ENCODE data around the gene SYCN.
"Not testable (repeated sequence)": the region's sequence is repeated elsewhere in the genome, so short reads cannot be mapped to it uniquely, and the experiment has no call there.

The SYCN gene

DNA sequence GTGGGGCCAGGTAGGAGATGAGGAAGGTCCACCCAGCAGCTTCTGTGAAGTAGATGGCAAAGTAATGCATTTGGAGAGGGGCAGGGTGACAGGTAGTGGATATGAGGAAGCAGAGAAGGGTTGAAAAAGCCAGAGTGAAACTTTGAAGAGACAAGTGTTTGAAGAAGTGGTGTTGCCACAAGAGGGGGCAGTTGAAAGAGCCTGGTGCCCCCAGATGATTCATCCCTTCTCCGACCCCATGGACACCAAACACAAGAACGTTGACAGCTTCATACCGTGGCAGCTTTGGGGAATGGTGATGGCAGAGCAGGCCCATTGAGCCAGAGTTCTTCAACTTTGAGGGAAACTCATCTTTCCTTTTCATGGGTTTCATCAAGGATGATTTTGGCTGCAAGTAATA is 20.8 kb upstream of the SYCN start:
- no peak for DNase-seq (ENCODE audit: low spot score)

DNA sequence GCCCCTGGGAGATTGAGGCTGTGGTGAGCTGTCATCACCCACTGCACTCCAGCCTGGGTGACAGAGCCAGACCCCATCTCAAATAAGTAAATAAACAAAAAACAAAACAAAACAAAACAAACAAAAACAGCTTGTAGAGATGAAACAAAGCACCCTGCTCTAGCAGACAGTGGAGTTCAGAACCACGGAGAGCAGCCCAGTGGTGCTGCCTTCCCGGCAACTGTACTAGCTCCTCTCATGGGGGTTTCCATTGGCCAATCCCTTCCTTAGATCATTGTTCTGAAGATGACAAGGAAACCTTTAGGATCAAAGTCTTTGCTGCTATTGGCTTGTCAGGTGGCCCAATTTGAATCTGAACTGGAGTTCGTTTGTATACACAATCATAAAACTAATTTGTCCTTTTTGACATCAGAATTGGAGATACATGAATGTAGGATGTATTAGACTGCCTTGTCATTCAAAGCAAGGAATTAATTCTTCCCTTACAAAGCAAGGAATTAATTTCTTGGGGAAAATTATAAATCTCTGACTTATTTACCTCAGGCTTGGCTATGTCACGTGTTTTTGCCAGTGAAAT is 19.7 kb upstream of the SYCN start:
- no peak for DNase-seq (ENCODE audit: low spot score)

DNA sequence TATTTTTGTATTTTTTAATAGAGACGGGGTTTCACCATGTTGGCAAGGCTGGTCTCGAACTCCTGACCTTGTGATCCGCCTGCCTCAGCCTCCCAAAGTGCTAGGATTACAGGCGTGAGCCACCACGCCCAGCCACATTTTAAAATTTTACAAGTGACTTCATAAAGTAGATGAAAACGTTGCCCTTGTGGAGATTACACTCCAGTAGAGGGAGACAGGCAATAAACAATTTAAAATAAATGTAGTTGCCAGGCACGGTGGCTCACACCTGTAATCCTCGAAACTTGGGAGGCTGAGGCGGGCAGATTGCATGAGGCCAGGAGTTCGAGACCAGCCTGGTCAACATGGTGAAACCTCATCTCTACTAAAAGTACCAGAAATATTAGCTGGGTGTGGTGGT is 15.0 kb upstream of the SYCN start:
- not testable (repeated sequence) for DNase-seq (ENCODE audit: low spot score)

DNA sequence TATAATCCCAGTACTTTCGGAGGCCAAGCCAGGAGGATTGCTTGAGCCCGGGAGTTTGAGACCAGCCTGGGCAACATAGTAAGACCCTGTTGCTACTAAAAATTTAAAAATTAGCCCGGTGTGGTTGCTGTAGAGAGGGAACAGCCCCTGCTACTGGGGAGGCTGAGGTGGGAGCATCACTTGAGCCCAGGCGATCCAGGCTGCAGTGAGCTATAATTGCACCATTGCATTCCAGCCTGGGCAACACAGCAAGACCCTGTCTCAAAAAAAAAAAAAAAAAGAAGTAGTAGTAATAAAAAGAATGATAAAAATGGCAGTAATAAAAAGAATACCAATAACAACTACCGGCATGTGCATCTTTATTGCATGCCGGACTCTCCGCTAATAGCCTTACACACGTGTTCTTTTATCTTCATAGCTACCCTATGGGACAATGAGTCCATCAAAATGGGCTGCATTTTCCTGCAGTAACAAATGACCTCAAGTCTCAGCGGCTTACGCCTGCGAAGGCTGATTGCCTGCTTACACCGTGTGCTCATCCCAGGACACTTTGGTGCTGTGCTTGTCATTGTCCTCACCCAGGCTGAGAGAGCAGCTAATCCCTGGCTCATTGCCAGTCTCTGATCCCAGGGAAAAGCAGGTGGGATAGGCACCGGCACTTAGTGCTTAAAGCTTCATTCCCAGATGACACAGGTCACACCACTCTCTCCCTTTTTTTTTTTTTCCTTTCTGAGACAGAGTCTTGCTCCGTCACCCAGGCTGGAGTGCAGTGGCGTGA is 14.4 kb upstream of the SYCN start:
- DNase-seq (ENCODE audit: low spot score): no peak

DNA sequence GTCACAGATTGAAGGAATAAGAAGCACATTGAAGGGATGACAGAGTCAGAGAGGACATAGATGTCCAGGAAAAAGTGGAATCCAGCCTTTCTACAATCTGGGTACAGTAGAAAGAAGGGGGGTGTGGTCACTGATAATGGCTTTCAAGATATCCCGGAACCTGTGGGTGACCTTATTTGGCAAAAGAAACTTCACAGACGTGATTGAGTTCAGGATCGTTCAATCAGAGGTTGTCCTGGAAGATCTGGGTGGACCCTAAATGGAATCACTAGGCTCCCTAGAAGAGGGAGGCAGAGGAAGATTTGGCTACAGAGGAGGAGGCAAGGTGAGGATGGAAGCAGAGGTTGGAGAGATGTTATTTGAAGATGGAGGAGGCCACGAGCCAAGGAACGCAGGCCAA is 13.0 kb upstream of the SYCN start:
- DNase-seq (ENCODE audit: low spot score): no peak

DNA sequence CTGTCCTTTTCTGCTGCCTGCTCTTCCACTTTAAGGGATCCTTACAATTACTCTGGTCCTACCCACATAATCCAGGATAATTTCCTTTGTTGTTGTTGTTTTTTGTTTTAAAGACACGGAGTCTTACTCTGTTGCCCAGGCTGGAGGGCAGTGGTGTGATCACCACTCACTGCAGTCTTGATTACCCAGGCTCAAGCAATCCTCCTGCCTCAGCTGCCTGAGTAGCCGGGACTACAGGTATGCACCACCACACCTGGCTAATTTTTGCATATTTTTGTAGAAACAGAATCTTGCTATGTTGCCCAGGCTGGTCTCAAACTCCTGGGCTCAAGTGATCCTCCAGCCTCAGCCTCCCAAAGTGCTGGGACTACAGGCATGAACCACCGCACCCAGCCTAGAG is 11.3 kb upstream of the SYCN start:
- DNase-seq (ENCODE audit: low spot score): not testable (repeated sequence)

DNA sequence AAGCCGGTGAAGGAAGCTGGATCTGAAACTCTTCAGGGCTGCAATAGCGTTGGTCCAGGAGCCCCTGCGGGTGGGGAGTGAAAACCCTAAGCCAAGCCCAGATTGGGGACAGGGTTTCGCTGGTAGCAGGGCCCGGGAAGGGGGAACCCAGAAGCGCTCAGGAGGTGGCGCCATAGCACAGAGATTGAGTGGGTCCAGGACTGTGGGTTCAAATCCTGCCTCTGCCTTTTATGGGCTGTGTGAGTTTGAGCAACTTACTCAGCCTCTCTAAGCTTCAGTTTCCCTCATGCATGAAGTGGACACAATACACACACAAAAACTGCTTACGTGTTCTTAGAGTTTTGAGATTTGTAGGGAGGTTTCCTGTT is 8.3 kb upstream of the SYCN start:
- DNase-seq (ENCODE audit: low spot score): no peak

DNA sequence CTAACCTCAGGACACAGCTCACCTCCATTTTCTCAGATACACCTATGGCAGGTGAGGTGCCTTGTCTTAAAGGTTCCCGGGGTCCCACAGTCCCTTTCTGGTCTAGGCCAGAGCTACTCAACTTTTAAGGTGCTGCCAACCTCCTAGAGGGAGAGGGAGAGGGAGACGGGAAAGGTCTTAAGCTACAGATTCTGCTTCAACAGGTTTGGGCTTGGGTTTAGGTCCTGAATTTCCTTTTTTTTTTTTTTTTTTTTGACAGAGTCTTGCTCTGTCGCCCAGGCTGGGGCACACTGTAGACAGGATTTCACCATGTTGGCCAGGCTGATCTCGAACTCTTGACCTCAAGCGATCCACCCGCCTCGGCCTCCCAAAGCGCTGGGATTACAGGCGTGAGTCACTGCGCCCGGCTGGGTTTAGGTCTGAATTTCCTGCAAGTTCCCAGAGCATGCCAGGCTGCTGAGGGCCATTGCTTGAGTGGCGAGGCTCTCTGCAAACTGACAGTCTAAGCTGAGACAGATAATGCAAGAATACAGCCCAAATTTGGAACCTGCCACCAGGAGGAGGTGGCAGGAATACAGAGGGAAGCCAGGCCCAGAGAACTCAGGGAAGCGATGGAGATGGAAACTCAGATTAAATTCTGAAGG is 7.8 kb upstream of the SYCN start:
- DNase-seq (ENCODE audit: low spot score): no peak

DNA sequence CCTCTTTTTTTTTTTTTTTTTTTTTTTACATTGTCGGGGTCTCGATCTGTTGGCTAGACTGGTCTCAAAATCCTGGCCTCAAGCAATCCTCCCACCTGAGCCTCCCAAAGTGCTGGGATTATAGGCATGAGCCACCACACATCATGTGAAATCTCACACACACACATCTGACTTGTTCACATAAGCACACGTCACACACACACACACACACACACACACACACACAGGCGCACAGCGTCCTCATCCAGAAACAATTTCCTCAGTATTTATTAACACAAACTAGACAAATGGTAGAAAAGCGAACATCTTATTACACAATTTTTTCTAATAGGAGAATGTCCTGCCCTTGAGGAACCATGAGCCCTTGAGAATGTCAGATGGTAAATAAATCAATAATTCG is 5.1 kb upstream of the SYCN start:
- no peak for DNase-seq (ENCODE audit: low spot score)

DNA sequence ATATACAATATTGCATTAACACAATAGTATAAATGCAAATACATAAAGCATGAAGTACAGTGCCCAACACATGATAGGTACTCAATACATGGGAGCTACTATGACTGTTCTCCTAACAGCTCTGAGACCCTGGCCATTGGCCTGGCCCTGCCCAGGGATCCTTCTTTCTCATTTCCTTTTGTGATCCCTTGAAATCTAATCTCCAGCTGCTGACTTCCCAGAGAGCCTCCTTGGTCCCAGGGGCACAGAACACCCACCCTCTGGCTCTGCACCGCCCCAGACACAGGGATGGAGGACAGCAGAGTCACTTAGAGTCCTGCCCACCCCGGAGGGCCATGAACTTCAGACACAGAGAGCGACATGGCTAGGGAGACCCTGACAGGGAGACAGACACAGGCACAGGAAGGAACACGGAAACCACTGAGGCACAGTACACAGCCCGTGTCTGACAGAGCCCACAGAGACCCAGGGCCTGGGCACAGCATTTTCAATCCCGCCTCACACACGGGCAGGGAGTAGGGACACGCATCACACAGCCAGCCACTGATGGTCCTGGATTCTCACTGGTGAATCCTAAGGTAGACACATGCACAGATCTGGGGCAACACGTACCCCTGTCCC is 4.2 kb upstream of the SYCN start:
- no peak for DNase-seq (ENCODE audit: low spot score)

DNA sequence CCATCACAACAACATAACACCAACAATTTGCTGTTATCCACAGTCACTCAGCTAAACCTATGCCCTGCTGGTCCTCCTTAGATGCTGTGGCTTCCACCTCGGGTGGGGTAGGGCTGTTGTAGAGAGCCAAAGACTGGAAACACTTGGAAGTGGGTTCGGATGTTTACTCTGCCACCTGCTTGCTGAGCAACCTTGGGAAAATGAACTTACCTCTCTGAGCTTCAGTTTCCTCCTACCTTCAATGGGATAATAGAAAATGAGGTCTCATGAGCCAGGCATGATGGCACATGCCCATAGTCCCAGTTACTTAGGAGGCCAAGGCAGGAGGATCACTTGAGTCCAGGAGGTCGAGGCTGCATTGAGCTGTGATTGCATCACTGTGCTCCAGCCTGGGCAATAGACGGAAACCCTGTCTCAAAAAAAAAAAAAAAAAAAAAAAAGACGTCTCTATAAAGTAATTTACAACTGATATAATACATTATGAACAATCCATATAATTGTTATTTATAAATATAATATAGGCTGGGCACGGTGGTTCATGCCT is 3.3 kb upstream of the SYCN start:
- DNase-seq (ENCODE audit: low spot score): no peak

DNA sequence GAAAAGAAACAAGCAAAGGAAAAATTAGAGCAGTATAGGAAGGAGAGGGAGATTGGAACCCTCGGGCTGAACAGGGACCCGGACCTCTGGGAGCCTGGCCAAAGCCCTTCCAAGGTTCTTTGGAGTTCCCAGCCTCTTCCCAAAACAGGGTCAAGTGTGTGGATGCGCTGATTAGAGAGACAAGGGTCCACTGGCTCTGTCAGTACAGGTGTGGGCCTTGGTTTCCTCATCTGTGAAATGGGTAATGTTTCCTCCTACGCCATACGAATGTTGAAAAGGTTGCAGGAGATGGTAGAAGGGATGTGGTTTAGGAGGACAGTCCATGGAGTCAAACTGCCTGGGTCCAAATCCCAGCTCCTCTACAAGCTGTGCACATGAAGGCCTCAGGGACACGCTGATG is 2.1 kb upstream of the SYCN start:
- DNase-seq (ENCODE audit: low spot score): no peak

DNA sequence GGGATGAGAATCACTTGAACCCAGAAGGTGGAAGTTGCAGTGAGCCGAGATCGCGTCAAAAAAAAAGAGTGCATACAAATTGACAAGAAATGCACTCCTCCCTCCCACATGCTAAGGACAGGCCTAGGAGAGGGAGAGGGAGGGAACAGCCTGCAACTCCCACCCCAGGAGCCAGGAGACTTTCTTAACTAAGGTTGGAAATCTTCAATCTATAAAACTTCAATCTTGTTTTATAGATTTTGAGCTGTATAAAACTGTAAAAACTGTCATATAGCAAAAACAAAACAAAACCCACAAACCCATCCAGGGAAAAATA is 1.3 kb upstream of the SYCN start:
- no peak for DNase-seq (ENCODE audit: low spot score)

DNA sequence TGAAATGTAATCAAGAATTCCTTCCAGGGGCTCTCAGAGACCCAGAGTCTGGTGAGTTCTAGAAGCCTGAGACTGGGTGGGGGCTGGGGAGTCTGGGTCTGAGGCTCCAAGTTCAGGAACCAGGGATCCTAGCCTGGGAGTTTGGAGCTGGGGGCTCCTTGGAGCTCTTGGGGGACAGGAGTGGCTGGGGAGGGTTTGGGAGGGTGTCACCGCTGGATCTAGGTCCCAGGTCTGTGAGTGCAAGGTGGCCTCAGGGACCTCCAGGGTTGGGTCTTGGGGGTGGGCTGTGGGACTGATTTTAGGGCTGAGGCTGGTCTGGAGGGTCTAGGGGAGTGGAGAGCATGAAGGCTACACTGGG is 1.1 kb downstream of the SYCN start:
- no peak for DNase-seq (ENCODE audit: low spot score)

DNA sequence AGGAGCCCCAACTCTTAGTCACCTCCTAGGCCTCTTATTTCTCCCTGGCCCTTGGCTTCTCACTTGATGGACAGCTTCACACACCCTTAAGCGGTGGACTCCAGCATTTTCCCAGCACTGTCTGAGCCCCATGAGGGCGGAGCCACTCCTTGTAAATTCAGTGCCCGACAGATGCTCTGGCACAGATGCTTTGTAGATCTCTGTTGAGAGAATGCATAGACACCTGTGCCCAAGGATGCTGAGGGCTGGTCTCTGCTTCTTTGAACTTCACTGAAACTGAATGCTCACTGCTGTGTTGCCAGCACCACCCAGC is 3.3 kb downstream of the SYCN start:
- DNase-seq (ENCODE audit: low spot score): no peak

DNA sequence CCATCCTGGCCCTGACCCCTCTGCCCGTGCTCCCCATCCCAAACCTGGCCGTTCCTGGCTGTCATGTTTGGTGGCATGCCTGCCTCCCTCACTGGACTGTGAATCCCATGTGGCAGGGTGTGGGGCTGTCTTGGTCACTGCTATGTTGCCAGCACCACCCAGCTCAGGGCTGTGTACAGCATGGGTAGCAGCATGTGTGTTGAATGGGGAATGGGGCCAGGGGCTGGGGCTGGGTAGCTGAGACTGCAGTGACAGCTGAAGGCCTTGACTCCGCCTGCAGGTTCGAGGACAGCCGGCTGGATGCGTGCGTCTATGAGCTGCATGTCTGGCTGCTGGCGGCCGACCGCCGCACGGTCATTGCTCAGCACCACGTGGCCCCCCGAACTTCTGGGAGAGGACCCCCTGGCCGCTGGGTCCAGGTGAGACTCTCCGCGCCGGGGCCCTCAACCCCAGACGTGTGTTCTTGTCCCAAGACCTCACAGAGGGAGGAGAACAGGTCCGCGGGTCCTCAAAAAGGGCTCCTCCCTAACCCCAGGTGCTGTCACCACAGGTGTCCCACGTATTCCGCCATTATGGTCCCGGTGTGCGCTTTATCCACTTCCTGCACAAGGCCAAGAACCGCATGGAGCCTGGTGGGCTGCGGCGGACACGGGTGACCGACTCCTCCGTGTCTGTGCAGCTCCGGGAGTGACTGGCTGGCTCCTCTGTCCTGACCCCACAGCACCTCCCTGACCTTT is 3.8 kb downstream of the SYCN start:
- DNase-seq (ENCODE audit: low spot score): no peak

DNA sequence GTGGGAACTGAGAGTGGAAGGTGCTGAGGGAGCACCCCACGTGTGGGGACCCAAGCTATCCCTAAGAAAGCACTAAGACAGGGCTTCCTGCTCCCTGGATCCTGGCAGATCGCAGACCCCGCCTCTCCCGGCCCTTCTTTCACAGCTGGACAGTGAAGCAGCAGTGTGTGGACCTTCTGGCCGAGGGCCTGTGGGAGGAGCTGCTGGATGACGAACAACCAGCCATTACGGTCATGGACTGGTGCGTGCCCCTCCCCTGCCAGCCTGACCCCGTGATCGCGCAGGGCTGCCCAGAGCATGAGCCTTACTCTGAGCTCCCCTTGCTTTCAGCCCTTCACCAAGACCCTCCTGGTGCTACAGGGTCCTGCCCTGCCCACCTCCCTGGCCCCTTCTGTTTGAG is 5.0 kb downstream of the SYCN start:
- DNase-seq (ENCODE audit: low spot score): peak; percentile 53

DNA sequence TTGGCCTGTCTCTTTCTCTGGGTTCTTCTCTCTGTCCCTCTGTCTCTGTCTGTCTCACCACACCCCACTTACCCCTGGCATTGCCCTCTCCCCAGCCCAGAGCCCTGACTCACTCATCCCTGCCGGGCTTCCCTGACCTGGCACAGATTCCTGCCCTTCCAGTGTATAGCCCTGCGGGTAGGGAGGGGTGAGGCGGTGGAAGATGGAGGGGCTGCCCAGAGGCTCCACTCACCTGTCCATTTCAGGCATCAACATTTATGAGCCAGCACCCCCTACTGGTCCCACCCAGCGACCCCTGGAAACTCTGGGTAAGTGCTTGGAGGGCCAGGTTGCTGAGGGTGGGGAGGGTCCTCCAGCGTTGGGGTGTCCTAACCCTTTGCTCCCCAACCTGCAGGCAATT is 6.3 kb downstream of the SYCN start:
- DNase-seq (ENCODE audit: low spot score): no peak

DNA sequence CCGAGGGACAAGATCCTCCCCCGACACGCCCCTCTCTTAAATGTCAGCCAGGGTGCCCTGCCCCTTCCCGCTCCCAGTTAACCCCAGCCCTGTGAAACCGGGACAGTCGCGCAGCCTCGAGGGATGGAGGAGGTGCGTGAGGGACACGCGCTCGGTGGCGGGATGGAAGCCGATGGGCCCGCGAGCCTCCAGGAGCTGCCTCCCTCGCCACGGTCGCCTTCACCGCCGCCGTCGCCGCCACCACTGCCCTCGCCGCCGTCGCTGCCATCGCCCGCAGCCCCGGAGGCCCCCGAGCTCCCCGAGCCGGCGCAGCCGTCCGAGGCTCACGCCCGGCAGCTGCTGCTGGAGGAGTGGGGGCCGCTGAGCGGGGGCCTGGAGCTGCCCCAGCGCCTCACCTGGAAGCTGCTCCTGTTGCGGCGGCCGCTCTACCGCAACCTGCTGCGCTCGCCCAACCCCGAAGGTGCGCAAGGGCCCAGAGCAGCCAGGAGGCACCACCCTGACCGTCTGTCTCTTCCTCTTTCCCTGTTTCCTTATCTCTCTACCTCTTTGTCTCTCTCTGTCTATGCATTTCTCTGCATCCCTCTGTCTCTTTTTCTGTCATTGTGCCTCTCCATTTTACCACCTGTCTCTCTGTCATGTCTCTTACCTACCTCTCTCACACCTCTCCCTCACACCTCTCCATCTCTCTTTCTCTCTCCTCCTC is 7.1 kb downstream of the SYCN start, which contains the start of gene NCCRP1:
NCCRP1 (plus strand) TSS at position 105 of the 703 bp plus-strand sequence; CDS start at position 124, 19 bp downstream.
- no peak for DNase-seq (ENCODE audit: low spot score)

DNA sequence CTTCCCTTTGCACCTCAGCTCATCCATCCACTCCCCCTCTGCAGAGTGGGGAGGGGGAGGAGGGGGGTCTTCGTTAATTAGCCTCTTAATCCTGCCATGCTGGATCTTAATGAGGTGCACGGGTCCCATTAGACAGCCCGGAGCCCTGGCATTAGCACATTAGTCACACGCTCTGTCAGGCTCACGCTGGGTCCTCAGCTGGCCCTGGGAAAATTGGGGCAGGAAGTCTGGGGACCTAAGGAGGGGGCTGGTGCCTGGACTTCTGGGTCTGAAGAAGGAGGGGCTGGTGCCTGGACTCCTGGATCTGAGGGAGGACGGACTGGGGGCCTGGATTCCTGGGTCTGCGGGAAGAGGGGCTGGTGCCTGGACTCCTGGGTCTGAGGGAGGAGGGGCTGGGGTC is 7.7 kb downstream of the SYCN start:
- DNase-seq (ENCODE audit: low spot score): no peak

DNA sequence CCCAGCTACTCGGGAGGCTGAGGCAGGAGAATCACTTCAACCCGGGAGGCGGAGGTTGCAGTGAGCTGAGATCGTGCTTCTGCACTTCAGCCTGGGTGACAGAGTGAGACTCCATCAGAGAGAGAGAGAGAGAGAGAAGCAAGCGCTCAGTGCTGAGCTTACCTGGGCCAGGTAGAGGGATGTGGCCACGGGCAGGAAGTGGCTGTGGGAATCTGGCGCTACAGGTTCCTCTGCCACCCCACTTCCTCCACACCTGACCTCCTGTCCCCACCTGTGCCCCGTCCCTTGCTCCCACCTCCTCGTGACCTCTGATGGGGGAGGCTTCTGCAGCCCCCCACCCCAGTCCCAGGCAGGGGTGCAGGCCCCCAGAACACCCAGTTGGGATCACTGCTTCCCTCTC is 8.3 kb downstream of the SYCN start:
- DNase-seq (ENCODE audit: low spot score): no peak
